Caco-2 (cell line): ENCODE measurements around the gene GUCY2C. TPM values are rescaled to one million over a fixed set of nuclear protein-coding genes. Genes with fewer than 3 reads are reported as not detected.

Source experiments
- BruUV-seq: library from RNA; stranded (reverse); fragments of 400-500 nt; replicated peaks from 2 replicates; lab custom pipeline; 2021; lab: Mats Ljungman, UMichigan
- CTCF ChIA-PET: fragments of 300-600 bp; sonication (Branson Sonifier 250); formaldehyde crosslinking; loops from one replicate; lab custom pipeline; 2022; ENCODE audit warnings: antibody characterized with exemption; lab: Charles Lee
- POLR2A ChIA-PET: fragments of 300-600 bp; sonication (Branson Sonifier 250); formaldehyde crosslinking; loops from one replicate; lab custom pipeline; 2022; ENCODE audit warnings: antibody characterized with exemption; lab: Charles Lee
- DNase-seq, 2 experiments: peaks; one replicate each; pipeline versions ENCODE4 v3.0.0 to v3.0.0-alpha.2; 2020 to 2022
- H3K27me3 ChIP-seq: replicated peaks from 2 replicates; pipeline ENCODE4 v1.6.0; 2011; ENCODE audit warnings: low read length; ENCODE audit not compliant: control insufficient read depth, insufficient read depth
- H3K36me3 ChIP-seq: 2 replicates; pipeline ENCODE4 v1.5.1; 2011; ENCODE audit warnings: low read length; ENCODE audit not compliant: control insufficient read depth, insufficient read depth
- H3K4me1 ChIP-seq: fragments of 250-450 bp; sonication (Bioruptor Pico); 2 replicates; pipeline ENCODE4 v1.5.1; 2020; ENCODE audit warnings: mild to moderate bottlenecking
- H3K4me3 ChIP-seq: 2 replicates; pipeline ENCODE4 v1.5.1; 2011; ENCODE audit warnings: low read depth, mild to moderate bottlenecking, control low read depth, low read length
- H3K9me3 ChIP-seq: fragments of 250-450 bp; sonication (Bioruptor Pico); 2 replicates; pipeline ENCODE4 v1.5.1; 2020; ENCODE audit warnings: mild to moderate bottlenecking, moderate library complexity
- H3K27ac Mint-ChIP-seq: one replicate; pipeline ENCODE4 v1.8.0; 2022; ENCODE audit warnings: mixed read lengths; ENCODE audit not compliant: unreplicated experiment
- H3K27me3 Mint-ChIP-seq: one replicate; pipeline ENCODE4 v1.8.0; 2022; ENCODE audit warnings: mixed read lengths; ENCODE audit not compliant: insufficient read depth, unreplicated experiment
- H3K36me3 Mint-ChIP-seq: one replicate; pipeline ENCODE4 v1.8.0; 2022; ENCODE audit warnings: mild to moderate bottlenecking, mixed read lengths; ENCODE audit not compliant: insufficient read depth, unreplicated experiment
- H3K4me1 Mint-ChIP-seq: one replicate; pipeline ENCODE4 v1.8.0; 2022; ENCODE audit warnings: low read depth, mixed read lengths; ENCODE audit not compliant: unreplicated experiment
- H3K4me3 Mint-ChIP-seq: one replicate; pipeline ENCODE4 v1.8.0; 2022; ENCODE audit warnings: mild to moderate bottlenecking, moderate library complexity, mixed read lengths; ENCODE audit not compliant: unreplicated experiment
- H3K9me3 Mint-ChIP-seq: one replicate; pipeline ENCODE4 v1.8.0; 2022; ENCODE audit warnings: mixed read lengths; ENCODE audit not compliant: unreplicated experiment
- CTCF ChIP-seq, 2 experiments: fragments of 200-600 bp in 1 of 2; IDR thresholded peaks; 1 replicate in 1 of 2; 2 replicates in 1 of 2; pipeline versions ENCODE4 v1.5.1 to v1.8.0; 2011 to 2022; ENCODE audit warnings: antibody characterized with exemption in 1 of 2, control low read depth in 1 of 2, inconsistent platforms in 1 of 2, low read depth in 1 of 2, low read length in 1 of 2, mild to moderate bottlenecking in 1 of 2, moderate library complexity in 1 of 2; ENCODE audit not compliant: insufficient read depth in 1 of 2, severe bottlenecking in 1 of 2, unreplicated experiment in 1 of 2
- intact Hi-C: fragments of 100-400 bp; cut with micrococcal nuclease; formaldehyde crosslinking; loops from one replicate; pipeline ENCODE4 v1.10.0; 2022; ENCODE audit not compliant: unreplicated experiment
- total RNA-seq: library from RNA; stranded (reverse); gene quantifications from 2 replicates; pipeline ENCODE4 v1.2.3, GENCODE V29; 2022

The GUCY2C gene
- total RNA-seq, 1 experiment from 2014 or later: 2.4 TPM

- no peaks in the 10 kb centered on the region for H3K27me3 ChIP-seq
- Mint-ChIP-seq H3K27me3 (no peaks in the 10 kb centered on the region), H3K4me3 (no peak overlapping the region), H3K4me1 (peaks cover 8% of the 10 kb centered on the region), H3K36me3 (no peaks in the 10 kb centered on the region), H3K27ac (no peak overlapping the region), H3K9me3 (no peaks in the 10 kb centered on the region)
- BruUV-seq: no TSS peak
- intact Hi-C loops: no loop called here
- no peaks in the 10 kb centered on the region for H3K36me3 ChIP-seq
- H3K9me3 ChIP-seq: no peaks in the 10 kb centered on the region
- H3K4me1 ChIP-seq: 0 out of 2 replicates have a peak, but pooled peaks cover 3% of the 10 kb centered on the region
- no peak for DNase-seq
- CTCF ChIA-PET: no interaction called here
- POLR2A ChIA-PET: no interaction called here
- no peak overlapping the region for H3K4me3 ChIP-seq
- TF ChIP-seq CTCF (IDR thresholded peaks at IDR 0.05; ENCODE audit: insufficient read depth in 1 of 2, low read depth in 1 of 2, low read length in 1 of 2, severe bottlenecking in 1 of 2, unreplicated experiment in 1 of 2): no peak
Observed at GRCh38 chr12:14578646-14579045, 117.8 kb downstream of the GUCY2C start.

- no peak overlapping the region for H3K27ac Mint-ChIP-seq
Observed at GRCh38 chr12:14577344-14577743, 119.1 kb downstream of the GUCY2C start.

GRCh38 chr12:14576896-14577295 is 119.5 kb downstream of the GUCY2C start:
- Mint-ChIP-seq H3K4me1 (peaks cover 8% of the 10 kb centered on the region), H3K4me3 (no peak overlapping the region), H3K9me3 (no peaks in the 10 kb centered on the region), H3K27me3 (no peaks in the 10 kb centered on the region), H3K36me3 (no peaks in the 10 kb centered on the region), H3K27ac (no peak overlapping the region)
- Histone ChIP-seq H3K27me3 (no peaks in the 10 kb centered on the region), H3K4me1 (peaks cover 3% of the 10 kb centered on the region; the same call in 1 of the 2 replicates), H3K4me3 (no peak overlapping the region), H3K9me3 (no peaks in the 10 kb centered on the region), H3K36me3 (no peaks in the 10 kb centered on the region)
- DNase-seq: no peak
- POLR2A ChIA-PET: no interaction called here
- CTCF ChIA-PET: no interaction called here
- intact Hi-C loops: no loop called here
- TF ChIP-seq CTCF (IDR thresholded peaks at IDR 0.05; ENCODE audit: insufficient read depth in 1 of 2, low read depth in 1 of 2, low read length in 1 of 2, severe bottlenecking in 1 of 2, unreplicated experiment in 1 of 2): no peak
- no TSS peak for BruUV-seq

More at GRCh38 chr12:14577344-14577743, 119.1 kb downstream of the GUCY2C start:
- H3K4me3 Mint-ChIP-seq: no peak overlapping the region
- H3K27me3 Mint-ChIP-seq: no peaks in the 10 kb centered on the region
- H3K36me3 Mint-ChIP-seq: no peaks in the 10 kb centered on the region
- no peak for TF ChIP-seq CTCF (IDR thresholded peaks at IDR 0.05; ENCODE audit: insufficient read depth in 1 of 2, low read depth in 1 of 2, low read length in 1 of 2, severe bottlenecking in 1 of 2, unreplicated experiment in 1 of 2)
- Histone ChIP-seq H3K27me3 (no peaks in the 10 kb centered on the region), H3K9me3 (no peaks in the 10 kb centered on the region), H3K4me3 (no peak overlapping the region), H3K4me1 (0 out of 2 replicates have a peak, but pooled peaks cover 3% of the 10 kb centered on the region), H3K36me3 (no peaks in the 10 kb centered on the region)
- intact Hi-C loops: no loop called here
- no TSS peak for BruUV-seq
- ChIA-PET CTCF (no interaction called here), POLR2A (no interaction called here)
- H3K4me1 Mint-ChIP-seq: peaks cover 8% of the 10 kb centered on the region
- no peak for DNase-seq
- H3K9me3 Mint-ChIP-seq: no peaks in the 10 kb centered on the region
